Stimulated activated CD8-positive, alpha-beta memory T cell treated with anti-CD3 and anti-CD28 coated beads, Interleukin-15, amount 100 ng/mL, for 4 hours (primary cell): ENCODE measurements around the gene RFC4.
"Not testable (repeated sequence)": the region's sequence is repeated elsewhere in the genome, so short reads cannot be mapped to it uniquely, and the experiment has no call there.

Experiments used
- DNase-seq, 2 donors: peaks; one replicate each; pipeline ENCODE4 v3.0.0-alpha.2; 2020; ENCODE audit warnings: low read depth in 2 of 2

RFC4 gene

DNA sequence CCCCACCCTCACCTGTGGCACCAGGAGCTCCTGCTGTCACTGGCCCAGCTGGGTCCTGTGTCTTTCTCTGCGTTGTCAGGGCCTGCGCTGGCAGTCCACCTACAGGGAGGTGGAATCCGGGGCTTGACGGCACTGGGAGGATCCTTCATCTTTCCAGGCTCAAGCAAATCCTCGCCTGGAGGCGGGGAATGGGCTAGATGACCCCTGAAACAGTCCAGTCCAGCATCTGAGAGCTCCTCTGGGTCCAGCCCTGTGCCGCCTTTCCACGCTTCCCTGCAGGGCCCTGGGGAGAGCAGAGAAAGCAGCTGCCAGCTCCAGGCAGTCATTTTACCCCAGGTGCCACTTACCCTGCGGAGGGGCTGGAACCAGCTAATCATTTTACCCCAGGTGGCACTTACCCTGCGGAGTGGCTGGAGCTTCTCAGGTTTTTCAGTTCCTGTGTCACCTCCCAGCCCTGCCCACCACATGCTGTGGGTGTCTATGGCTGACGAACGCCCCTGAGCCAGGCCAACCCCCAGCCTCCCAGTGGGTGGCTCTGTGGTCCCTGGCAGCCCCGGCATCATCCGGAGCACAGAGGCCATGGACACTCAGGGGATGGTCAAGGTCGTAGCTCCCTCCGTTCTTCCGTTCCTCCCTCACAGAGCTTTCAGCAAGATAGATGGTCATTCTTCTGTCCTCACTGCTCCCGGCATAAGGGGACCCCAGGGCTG is 18.3 kb upstream of the RFC4 start:
- DNase-seq, result no peak

- DNase-seq, result no peak
Observed at GRCh38 chr3:186823386-186823785, 17.1 kb upstream of the RFC4 start.

- DNase-seq, result not testable (repeated sequence)
Observed at GRCh38 chr3:186822388-186822759, 16.1 kb upstream of the RFC4 start.

GRCh38 chr3:186821429-186822387 is 15.4 kb upstream of the RFC4 start:
- DNase-seq, result no peak

- no peak for DNase-seq
Observed at GRCh38 chr3:186818956-186819355, 12.7 kb upstream of the RFC4 start.

DNA sequence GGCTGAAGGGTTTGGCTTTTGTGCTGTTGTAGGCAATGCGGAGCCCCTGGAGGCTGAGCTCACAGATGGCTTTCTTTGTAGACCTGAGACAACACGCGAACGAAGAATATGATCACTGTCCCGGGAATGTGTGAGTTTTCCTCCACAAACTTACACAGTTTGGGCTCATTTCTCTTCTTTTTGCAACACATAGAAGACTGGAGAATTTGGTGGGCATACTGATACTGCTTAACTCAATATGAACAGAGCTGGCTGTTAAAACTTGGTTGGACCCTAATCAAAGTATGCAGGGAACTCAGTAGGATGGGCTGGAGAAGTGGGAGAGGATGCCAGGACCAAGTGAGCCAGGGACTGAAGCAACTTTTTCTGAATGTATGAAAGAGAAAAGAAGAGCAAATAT is 12.2 kb upstream of the RFC4 start:
- DNase-seq, result no peak

GRCh38 chr3:186815435-186815834 is 9.2 kb upstream of the RFC4 start:
- DNase-seq, result no peak

DNA sequence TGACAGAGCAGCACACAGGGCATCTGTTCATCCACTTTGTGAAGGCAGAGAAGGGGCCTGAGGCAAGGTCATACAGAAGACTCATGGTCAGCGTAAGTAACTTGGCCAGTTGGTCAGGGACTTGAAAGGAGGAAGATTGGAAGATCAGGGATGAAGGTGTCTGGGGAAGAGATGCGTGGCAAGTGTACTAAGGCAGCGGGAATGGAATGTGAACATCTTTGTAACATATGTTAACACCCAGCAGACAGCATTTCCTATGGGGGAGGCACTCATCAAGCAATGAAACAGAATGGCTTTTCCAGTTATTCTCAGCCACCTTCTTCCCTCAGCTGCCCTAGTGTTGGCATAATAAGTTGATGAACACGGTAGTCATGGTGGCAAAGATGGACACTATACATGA is 7.8 kb upstream of the RFC4 start:
- DNase-seq, result no peak

DNA sequence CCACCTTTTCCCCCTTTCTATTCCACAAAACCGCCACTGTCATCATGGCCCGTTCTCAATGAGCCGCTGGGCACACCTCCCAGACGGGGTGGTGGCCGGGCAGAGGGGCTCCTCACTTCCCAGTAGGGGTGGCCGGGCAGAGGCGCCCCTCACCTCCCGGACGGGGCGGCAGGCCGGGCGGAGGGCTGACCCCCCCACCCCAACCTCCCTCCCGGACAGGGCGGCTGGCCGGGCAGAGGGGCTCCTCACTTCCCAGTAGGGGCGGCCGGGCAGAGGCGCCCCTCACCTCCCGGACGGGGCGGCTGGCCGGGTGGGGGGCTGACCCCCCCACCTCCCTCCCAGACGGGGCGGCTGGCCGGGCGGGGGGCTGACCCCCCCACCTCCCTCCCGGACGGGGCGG is 5.0 kb upstream of the RFC4 start:
- not testable (repeated sequence) for DNase-seq

GRCh38 chr3:186810336-186810996 is 4.2 kb upstream of the RFC4 start:
- no peak for DNase-seq

GRCh38 chr3:186807231-186807630 is 949 bp upstream of the RFC4 start:
- no peak for DNase-seq

DNA sequence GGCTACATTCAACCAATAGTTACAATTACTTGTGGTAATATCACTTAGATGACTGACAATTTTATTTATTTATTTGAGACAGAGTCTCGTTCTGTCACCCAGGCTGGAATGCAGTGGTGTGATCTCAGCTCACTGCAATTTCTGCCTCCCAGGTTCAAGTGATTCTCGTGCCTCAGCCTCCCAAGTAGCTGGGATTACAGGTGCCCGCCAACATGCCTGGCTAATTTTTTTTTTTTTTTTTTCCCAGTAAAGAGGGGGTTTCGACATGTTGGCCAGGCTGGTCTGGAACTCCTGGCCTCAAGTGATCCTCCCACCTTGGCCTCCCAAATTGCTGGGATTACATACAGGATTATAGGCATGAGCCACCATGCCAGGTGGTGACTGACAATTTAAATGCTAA is 2.8 kb downstream of the RFC4 start:
- DNase-seq, result not testable (repeated sequence)

DNA sequence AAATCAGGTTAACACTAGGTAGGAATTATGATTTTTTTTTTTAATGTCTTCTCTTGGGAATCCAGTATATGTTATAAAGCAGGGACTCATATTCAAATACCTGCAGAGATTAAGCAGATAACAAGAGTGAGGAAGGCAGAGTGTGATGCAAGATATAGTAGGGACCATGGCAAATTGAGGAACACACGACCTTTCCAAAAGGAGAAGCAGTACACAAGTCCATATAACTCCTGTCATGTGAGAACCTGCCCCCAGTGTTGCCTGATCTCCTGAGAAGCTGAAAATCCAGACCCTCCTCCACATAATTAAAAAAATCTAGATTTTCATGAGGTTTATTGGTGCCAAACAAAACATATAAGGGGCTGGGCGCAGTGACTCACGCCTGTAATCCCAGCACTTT is 3.6 kb downstream of the RFC4 start:
- DNase-seq, result no peak

GRCh38 chr3:186800285-186800684 is 6.0 kb downstream of the RFC4 start:
- DNase-seq, result no peak

GRCh38 chr3:186798239-186798874 is 7.9 kb downstream of the RFC4 start:
- DNase-seq, result no peak

- DNase-seq, result no peak
Observed at GRCh38 chr3:186790261-186790981, 15.9 kb downstream of the RFC4 start.

DNA sequence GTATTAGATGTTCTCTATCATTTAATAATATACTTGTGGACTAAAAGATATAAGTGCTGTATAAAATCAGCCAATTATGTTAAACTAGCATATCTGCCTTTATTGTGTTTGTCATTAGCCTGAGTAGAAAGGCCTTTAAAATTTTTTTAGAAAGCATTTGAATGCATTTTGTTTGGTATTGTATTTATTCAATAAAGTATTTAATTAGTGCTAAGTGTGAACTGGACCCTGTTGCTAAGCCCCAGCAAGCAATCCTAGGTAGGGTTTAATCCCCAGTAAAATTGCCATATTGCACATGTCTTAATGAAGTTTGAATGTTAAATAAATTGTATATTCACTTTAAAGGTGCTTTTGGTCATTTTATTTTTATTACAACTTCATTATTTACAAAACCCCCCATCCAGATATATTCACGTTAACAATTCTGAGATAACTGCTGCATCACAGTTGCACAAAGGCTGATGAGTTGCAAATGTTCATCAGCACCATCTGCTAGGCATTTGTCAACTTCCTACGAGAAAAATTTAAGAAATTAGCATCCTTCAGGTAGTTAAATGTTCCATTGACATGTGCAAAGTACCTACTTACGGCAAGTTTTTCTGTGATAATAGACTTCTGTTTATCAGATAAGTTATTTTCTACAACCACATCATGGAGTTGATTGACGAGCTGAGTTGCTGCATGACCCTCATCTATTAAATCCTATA is 16.6 kb downstream of the RFC4 start:
- no peak for DNase-seq

DNA sequence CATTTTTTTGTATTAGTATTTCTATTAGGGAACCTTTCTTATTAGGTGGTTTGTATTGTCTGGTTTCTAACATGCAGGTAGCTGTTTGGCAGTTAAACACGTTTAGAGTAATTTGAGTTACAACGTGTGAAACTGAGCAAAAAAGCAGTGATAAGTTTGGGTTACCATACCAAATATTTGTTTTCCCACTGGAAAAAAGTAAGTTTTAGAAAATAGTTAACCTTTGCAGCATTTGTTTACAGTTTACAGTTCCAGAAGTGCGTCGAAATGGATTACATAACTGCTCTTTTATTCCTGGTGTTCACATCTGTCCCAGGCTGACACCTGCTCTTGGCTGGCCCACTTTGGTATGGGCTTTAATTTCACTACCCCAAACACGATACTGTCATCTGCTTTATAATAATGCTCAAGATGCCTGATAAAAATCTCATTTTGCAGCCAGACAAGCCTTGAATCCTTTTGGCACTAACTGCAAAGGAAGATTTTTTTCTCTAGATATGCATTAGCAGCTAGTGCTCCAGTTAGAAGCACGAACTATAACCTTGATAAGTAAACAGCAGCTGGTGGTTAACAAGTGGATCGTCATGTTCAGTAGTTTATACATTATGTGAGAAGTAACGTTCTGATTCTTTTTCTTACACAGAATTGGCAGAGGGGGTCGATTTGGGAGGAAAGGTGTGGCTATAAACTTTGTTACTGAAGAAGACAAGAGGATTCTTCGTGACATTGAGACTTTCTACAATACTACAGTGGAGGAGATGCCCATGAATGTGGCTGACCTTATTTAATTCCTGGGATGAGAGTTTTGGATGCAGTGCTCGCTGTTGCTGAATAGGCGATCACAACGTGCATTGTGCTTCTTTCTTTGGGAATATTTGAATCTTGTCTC is 17.6 kb downstream of the RFC4 start:
- DNase-seq, result no peak

- no peak for DNase-seq
Observed at GRCh38 chr3:186787642-186788481, 18.4 kb downstream of the RFC4 start.
